ENCODE results near the gene EID3.

- TF ChIP-seq POLR2A (IDR thresholded peaks at IDR 0.05) (no peak), CTCF (IDR thresholded peaks at IDR 0.05) (no peak)
Observed at GRCh38 chr12:104342147-104342546, 38.6 kb downstream of the EID3 start.
